ENCODE data around the gene SPACA9.

SPACA9 gene

DNA sequence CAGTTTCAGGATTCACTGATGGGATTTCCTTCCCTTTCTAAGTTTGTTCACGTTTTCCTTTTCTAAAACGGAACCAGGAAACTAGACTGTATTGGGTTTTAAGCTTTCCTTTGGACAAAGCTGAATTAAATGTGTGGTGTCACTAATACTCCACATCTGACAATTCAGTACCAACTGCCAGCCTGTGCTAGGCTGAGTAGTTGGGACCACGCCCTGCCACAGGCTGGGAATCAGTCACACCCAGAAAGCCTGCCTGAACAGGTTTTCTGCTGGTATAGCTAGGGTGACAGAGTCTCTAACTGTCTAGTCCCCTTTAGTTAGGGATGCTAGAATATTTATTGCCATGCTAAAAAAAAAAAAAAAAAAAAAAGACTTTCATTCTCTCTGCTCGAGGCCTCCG is 15.6 kb downstream of the SPACA9 start:
- DNase-seq (ENCODE audit: low read depth in 2 of 2), result no peak

DNA sequence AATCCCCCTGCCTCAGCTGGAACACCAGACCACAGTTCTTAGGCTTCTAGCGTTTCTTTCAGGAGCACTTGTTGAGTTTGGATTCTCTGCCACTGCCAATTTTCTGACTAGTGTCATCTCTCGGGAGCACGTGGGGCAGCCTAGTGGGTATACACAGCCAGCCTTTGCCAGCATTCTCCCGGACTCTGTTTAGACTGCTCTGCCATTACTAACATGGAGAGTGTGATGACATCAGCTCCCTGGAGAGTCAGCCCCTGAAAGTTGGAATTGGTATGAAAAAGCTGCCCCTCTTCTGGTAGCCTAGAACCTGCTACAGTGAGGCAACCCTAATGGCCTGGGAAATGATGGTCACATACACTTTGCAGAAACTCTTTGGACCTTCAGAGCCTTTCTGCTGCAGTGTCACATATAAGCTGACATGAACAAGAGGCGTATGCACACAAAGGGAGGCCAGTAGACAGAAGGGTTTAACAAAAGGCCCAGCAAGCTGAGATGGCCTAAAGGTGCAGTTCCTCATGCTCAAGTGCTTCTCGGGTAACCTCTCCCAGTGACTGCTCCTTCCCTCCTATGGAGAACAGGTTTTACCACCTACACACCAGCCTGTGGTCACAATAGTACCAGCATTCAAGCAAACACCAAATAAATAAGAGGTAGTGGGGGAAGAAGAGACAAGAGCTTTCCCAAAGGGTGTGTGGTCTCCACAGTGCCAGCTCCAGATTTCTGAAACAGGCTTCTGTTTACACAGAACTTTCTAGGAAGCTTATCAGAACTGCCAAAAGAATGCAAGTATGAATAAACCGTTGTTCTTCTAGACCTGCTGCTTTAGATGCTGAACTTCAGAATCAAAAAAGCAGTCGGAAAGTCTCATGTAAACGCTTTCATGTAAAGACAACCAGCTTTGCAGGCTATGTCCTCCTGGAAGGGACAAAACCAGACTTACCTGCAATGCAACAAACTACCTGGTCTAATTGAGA is 16.5 kb downstream of the SPACA9 start:
- DNase-seq (ENCODE audit: low read depth in 2 of 2), result no peak

DNA sequence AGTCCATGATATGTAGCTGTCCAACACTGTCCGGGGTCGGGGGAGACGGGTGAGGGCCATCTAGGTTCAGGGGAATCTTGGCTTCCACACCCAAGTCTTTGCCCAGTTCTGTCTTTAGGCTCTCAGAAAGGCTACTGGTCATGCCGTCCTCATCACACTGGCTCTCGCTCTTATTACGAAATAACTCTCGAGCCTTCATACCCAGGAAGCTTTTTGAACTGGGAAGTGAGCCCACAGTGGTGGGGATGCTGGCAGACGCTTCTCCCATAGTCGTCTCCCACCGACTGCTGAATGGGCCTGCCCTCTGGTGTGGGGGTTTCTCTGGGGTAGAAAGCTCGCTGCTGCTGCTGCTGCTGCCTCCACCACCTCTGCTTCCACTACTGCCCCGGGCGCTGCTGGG is 17.6 kb downstream of the SPACA9 start:
- DNase-seq (ENCODE audit: low read depth in 2 of 2), result no peak

DNA sequence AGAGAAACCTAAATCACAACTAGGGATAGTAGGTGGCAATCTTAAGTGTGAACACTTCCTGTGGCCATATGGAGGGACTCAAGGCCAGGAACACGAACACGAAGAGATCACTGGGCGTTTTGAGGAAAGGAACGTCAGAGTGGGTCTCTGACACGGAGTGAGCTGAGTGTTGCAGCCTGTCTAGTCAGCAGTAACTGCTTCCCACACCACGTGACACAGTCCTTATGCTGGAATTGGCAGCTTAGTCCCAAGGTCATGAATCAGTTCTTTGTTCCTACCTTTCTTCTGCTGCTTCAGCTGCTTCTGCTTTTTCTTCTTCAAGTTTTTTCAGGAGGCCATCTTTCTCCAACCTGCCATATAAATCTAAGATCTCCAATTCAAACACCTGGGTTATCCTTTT is 18.2 kb downstream of the SPACA9 start:
- no peak for DNase-seq (ENCODE audit: low read depth in 2 of 2)

DNA sequence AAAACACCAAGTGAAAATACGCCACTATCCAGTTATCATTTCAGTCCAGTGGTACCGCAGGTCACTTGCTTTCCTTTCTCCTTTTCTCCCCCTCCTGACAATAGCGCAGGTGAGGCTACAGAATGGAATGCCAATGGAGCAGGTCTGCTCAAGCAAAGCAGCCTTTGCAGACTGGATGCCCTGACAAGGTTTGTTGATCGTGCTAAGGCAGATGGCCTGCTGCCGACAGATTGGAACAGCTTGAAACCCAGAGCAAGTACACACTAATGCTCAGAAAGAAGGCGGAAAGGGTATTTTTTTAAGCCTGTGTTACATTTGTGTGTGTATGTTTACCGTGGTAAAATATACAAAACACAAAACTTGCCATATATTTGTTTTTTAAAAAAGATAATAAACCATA is 19.4 kb downstream of the SPACA9 start:
- no peak for DNase-seq (ENCODE audit: low read depth in 2 of 2)

DNA sequence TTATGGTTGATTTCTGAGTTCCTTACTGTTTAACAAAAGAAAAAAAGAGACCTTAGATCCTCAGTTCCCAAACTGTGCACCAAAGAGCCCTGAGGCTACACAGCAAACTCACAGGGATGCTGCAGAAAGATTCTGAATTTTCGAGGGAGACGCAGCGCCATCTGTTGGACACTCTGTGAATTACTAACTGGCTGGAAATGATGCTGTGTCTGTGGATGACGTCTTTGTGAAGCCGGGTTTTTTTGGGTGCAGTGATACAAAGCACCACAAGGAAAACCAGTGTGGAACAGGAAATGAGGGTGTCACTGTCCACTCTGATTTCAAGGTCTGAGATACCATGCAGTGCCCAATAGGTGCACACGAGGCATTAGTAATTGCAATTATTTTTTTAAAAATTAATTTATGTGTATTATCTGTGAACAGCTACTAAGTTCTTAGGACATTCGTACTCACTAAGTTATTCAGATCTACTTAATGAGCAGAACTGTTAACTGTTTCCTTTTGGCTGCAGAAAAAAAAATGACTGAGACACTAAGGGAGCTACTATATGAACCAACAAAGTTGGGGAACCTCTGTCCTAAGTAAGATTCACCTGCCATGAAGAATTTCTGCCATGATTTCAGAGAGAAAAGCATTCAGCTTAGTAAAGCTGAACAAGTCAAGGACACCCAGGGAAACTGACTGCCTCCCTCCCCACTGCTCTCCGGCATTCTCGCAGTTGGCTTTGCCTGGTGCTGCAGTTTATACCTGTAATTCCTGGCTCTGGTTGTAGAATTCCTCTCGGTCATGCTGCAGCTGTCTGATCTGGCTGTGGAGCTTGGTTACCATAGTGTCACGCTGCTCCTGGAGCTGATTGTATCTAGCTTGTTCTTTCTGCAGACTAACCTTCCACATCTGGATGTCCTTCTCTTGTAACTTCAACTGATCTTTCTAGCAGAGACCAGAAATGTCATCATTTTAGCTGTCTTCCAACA is 23.4 kb downstream of the SPACA9 start:
- peak; percentile 26 to 58 for DNase-seq (ENCODE audit: low read depth in 2 of 2)

DNA sequence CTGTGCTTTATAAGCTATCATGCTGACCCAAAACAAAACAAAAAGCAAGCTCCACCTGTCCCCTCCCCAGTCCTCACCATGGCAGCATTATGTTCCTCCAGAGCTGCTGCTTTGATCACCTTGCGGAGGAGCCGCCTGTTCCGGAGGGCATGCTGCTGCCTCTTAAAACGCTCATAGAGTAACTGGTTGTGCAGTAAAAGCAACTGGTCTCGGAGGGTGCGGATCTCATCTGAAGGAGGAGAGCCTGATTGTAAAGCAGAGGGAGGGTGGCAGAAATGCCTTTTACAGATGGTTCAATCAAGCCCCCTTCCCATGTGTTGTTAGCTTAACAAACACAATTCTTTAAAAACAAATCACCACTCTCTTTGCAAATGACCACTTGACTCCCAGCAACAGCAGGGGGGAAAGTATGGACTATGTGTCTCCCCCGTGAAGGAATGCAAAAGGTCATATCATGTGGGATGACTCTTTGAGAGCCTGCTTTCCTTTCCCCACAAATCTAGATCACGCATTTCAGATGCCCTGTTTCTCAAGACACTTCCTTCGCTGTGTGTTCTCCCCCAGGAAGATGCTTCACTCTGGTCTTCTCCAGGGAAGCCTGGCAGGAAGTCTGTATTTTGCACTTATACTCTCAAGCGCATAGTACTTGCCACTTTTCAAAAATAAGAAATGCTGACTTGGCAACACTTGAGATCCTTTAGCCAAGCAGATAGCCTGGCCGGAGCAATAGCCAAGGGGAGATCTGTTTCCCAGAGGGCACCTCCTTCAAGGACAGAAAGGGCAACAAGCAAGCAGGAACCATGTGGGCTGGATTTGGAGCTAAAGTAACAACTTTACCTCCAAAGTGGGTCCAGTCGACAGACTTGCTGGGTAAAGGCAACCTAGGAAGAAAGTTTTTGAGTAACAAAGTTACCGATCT is 25.1 kb downstream of the SPACA9 start:
- no peak for DNase-seq (ENCODE audit: low read depth in 2 of 2)

DNA sequence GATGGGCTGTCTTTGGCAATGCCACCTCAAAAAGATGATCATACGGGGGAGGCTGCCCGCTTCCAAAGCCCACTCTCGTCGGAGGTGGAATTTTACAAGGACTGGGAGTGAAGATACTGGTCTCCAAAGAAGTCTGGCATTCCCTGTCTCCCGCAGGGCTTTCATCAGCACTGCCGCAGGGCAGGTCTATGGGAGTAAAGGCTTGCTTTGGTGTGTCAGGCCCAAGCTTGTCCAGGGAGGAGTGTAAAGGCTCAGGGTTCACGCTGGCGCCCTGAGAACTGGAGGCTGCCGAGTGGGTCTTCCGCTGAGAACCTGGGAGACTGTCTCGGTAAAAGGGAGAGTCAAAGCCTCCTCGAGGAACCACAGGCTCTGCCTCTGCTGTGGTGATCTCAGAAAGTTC is 27.0 kb downstream of the SPACA9 start:
- DNase-seq (ENCODE audit: low read depth in 2 of 2), result no peak

DNA sequence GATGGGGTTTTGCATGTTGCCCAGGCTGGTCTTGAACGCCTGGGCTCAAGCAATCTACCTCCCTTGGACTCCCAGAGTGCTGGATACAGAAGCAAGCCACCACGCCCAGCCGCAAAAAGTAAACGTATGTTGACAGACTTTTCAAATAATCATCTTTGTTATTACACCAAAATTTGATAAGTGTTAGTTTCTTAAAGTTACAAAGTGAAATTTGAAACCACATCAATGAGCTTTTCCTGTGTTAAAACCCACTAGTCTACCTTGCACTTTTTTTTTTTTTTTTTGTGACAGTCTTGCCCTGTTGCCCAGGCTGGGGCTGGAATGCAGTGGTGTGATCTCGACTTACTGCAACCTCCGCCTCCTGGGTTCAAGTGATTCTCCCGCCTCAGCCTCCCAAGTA is 29.9 kb downstream of the SPACA9 start:
- DNase-seq (ENCODE audit: low read depth in 2 of 2), result no peak

DNA sequence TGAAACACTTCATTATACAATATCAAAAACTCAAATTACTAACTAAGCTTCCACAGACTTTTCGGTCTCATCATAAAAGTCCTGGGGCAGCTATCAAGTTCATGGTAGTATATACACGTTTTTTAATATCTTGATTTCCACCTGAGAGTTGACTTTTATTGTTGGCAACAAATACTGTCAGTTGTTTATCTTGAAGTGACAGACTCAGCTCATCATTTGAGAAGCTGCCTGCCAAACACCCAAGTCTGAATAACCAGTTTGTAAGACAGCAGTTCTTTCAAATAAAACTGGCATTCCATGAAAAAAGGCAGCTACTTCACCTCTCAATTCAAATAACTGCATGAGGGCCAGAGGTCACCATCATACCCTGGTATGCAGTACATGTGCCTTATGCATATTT is 30.6 kb downstream of the SPACA9 start:
- no peak for DNase-seq (ENCODE audit: low read depth in 2 of 2)

DNA sequence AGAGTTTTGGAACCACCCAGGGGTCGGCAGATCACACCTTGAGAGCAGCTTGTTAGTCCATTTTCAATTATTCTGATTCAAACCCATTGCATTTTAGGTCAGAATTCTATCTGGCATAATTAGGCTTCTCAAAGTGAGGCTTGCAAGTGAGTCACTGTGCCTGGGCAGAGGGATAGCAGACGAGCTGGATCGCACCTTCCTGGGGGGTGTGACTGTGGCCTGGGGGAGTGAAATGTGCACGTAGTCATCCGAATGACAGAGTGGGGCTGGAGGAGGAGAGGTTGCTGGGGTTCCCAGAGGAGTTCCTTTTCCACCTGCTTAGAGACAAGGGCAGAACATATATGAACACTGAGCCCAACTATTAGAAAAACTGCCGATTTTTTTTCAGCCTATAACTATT is 31.7 kb downstream of the SPACA9 start:
- DNase-seq (ENCODE audit: low read depth in 2 of 2), result no peak

DNA sequence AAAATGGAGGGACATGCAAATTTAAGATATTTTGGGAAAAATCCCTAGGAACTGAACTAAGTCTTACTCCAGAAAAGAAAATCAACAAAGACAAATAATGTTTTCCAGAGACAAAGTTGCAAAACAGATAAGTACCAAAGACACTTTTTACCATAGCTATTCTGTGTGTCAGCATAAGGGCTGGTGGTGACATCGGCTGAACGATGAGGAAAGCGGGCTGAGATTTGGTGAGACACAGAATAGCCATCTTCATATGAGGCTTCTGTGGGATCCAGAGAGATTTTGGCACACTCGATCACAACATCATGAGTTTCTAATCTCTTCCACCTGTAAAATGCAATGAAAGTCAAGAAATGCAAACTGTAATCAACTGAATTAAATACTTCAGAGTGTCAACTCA is 33.4 kb downstream of the SPACA9 start:
- no peak for DNase-seq (ENCODE audit: low read depth in 2 of 2)

DNA sequence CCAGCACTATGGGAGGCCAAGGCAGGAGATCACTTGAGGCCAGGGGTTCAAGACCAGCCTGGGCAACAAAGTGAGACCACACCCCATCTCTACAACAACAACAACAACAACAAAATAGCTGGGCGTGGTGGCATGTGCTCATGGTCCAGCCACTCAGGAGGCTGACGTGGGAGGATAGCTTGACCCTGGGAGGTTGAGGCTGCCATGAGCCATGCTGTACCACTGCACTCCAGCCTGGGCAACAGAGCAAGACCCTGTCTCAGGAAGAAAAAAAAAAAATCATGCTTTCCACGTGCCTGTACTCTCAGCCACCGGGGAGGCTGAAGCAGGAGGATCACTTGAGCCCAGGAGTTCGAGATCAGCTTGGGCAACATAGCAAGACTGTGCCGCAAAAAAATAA is 36.2 kb downstream of the SPACA9 start:
- no peak for DNase-seq (ENCODE audit: low read depth in 2 of 2)

DNA sequence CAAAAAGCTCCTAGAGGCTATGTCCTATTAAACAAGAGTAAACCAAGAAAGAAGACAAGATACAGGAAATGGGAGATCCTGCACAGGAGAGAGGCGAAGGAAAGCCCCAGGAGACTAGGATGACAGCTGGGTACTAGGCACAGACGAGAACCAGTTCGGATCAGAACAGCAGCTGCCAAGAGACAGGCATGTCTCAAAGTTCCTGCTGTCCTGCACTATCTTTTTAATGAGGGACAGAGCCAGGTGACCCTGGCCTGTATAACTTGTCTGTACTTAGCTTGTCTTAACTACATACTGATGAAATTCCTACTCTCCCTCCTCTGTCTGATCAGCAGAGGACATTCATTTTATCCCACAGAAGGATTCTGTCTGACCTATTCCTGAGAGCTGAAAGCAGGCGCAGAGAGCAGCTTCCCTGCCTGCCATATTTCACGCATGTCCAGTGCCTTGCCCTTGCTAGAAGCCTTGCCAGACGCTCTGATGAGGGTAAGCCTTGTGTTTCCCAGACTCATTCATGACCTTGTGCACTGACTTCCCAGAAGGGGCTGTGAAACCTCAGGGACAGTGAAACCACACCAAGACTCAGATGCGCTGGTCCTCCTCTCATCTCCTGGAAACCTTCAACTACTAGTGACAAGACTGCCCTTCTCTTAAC is 41.0 kb downstream of the SPACA9 start:
- DNase-seq (ENCODE audit: low read depth in 2 of 2), result no peak

DNA sequence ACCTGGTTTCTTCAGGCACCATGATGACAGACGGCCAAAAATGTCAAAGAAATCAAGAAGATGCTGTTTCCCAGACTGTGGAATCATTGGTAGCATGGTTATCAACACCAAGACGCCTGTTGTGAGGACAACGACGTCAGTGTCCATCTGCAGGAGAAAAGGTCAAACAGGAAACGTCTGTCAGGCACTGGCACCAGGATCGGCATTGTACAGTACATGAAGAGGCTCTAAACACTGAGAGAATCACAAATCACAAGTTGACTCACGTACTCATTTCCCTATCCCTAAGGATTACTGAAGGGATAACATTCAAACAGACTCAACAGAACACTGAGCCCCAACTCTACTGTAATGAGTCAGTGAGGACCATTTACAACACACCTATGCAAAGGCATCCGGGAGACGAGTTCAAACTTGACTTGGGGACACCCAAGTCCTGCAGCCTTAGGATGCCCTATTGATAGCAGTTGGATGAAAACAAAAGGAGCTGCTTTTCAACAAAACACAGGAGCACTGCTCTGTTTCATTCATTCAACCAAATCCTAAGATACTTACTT is 44.7 kb downstream of the SPACA9 start:
- no peak for DNase-seq (ENCODE audit: low read depth in 2 of 2)

DNA sequence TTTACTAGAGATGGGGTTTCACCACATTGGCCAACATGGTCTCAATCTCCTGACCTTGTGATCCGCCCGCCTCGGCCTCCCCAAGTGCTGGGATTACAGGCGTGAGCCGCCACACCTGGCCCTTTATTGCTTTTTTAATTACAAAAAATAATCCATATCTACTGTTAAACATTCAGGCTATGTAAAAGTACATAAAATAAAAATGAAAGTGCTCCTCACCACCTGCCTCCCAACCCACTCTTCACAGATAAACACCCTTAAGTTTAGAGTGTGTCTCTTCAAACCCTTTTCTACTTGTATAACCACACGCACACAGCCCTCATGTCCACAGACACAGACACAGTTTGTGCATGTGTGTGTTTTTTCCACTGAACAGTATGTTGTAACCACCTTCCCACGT is 49.0 kb downstream of the SPACA9 start:
- DNase-seq (ENCODE audit: low read depth in 2 of 2), result no peak

DNA sequence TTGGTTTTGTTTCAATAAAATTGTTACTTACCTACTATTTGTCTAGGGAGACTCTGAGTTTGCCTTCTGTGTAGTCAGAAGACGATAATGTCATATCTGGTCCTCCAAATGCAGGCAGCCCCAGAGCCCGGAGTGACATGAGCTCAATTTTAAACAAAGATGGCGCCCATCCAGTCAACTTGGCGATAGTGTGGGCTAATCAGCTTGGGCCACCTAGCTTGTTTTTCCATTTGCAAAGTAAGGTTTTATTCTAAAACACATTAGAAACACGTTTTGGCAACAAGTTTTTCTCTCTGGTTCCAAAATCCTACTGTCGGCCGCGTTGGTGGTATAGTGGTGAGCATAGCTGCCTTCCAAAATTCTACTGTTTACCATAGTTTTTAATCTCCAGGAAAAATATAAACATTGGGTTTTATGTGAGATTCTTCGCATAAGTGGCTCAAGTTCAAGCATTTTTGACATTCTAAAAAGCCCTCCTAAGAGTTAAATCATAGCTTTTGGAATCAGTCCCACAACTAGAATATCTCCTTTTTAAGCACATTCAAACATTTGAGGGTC is 52.6 kb downstream of the SPACA9 start:
- no peak for DNase-seq (ENCODE audit: low read depth in 2 of 2)

DNA sequence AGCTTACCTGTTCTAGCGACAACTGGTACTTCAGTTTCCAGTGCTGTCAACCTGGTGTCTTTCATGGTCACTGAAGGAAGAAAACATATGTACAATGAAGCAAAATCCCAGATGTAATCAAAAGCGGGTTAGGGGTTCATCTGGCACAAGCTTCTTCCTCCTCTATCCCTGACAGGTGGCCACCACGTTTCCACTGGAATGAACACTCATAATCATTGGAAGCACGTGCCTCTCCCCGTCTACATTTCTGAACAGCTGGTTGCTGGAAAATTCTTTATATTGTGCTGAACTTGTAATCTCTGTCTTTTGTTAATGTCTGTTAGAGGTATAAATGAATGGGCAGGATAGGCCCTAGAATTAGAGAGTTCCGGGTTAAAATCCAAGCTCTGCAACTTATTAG is 56.3 kb downstream of the SPACA9 start:
- no peak for DNase-seq (ENCODE audit: low read depth in 2 of 2)

DNA sequence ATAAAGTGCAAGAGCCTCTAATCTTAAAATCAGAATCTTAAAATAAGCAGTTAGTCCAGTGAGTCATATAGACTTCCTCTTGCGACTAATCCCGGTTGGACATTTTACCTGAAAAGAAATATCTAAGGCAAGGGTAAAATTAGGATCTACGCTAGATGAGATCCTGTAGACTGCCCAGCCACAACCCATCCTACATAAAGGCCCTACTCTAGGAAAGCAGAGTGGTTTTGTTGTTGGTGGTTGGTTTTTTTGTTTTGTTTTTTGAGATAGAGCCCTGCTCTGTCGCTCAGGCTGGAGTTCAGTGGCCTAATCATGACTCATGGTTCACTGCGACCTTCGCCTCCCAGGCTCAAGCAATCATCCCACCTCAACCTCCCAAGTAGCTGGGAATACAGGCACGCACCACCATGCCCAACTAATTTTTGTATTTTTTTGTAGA is 58.8 kb downstream of the SPACA9 start:
- no peak for DNase-seq (ENCODE audit: low read depth in 2 of 2)

DNA sequence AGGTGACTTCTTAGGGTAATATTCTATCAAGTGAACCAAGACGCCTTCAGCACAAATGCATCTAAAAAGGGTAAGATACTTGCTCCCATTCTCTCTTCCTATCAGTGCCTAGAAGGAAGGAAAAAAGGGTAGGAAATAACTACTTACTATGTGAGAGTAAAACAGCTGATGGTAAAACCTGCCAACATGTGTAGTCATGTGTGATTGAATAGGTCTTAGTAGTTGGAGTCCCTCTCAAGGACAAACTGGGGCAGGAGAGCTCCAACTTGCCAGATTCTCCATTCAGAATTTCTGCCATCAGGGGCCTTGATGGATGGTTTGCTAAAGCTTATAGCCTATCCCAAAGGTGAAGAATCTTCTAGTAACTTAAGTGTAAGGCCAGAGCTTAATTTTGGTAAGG is 60.5 kb downstream of the SPACA9 start:
- DNase-seq (ENCODE audit: low read depth in 2 of 2), result no peak
